A673 (cell line): Measurements from ENCODE around the gene DGKD. TPM values are rescaled to one million over a fixed set of nuclear protein-coding genes. Genes with fewer than 3 reads are reported as not detected.

Source experiments
- BruUV-seq: library from RNA; stranded (reverse); fragments of 400-500 nt; replicated peaks from 2 replicates; lab custom pipeline; 2021; lab: Mats Ljungman, UMichigan
- CTCF ChIA-PET: fragments of 300-600 bp; sonication (Branson Sonifier 250); formaldehyde crosslinking; loops from one replicate; lab custom pipeline; 2022; ENCODE audit warnings: antibody characterized with exemption; lab: Charles Lee
- POLR2A ChIA-PET: fragments of 300-600 bp; sonication (Branson Sonifier 250); formaldehyde crosslinking; loops from one replicate; lab custom pipeline; 2022; ENCODE audit warnings: antibody characterized with exemption; ENCODE audit not compliant: low non-redundant PET; lab: Charles Lee
- DNase-seq: peaks from one replicate; pipeline ENCODE4 v3.0.0-alpha.2; 2015; ENCODE audit warnings: low spot score
- H3K27ac ChIP-seq: fragments of 200-600 bp; sonication (generic); 2 replicates; pipeline ENCODE4 v1.5.1; 2016; ENCODE audit warnings: mixed run types, low read depth, mild to moderate bottlenecking, mixed read lengths, antibody characterized with exemption, low read length; ENCODE audit not compliant: poor library complexity, severe bottlenecking
- H3K27me3 ChIP-seq: fragments of 200-600 bp; sonication (generic); replicated peaks from 2 replicates; pipeline ENCODE4 v1.6.1; 2017; ENCODE audit warnings: mixed run types, low read depth, mild to moderate bottlenecking, mixed read lengths, antibody characterized with exemption, low read length; ENCODE audit not compliant: insufficient read depth, poor library complexity
- H3K36me3 ChIP-seq: fragments of 200-600 bp; sonication (generic); 2 replicates; pipeline ENCODE4 v1.6.1; 2016; ENCODE audit warnings: mixed run types, mild to moderate bottlenecking, mixed read lengths, antibody characterized with exemption, low read length; ENCODE audit not compliant: insufficient read depth, poor library complexity, severe bottlenecking
- H3K4me1 ChIP-seq: fragments of 200-600 bp; sonication (generic); 2 replicates; pipeline ENCODE4 v1.6.1; 2017; ENCODE audit warnings: mixed run types, mild to moderate bottlenecking, mixed read lengths, antibody characterized with exemption, low read length; ENCODE audit not compliant: insufficient read depth, poor library complexity, severe bottlenecking
- H3K4me3 ChIP-seq: fragments of 200-600 bp; sonication (generic); 2 replicates; pipeline ENCODE4 v1.5.1; 2016; ENCODE audit warnings: low read depth, mixed run types, mild to moderate bottlenecking, mixed read lengths, low read length; ENCODE audit not compliant: poor library complexity, severe bottlenecking
- H3K9me3 ChIP-seq: fragments of 200-600 bp; sonication (generic); 2 replicates; pipeline ENCODE4 v1.6.1; 2016; ENCODE audit warnings: mixed run types, low read depth, mild to moderate bottlenecking, mixed read lengths, antibody characterized with exemption, low read length; ENCODE audit not compliant: poor library complexity, severe bottlenecking
- CTCF ChIP-seq: fragments of 300-800, 200-600 bp; sonication (generic); conservative IDR thresholded peaks from 2 replicates; pipeline ENCODE4 v1.5.1; 2017; ENCODE audit warnings: low read depth, mild to moderate bottlenecking, antibody characterized with exemption, low read length, moderate library complexity, mixed read lengths
- EZH2 ChIP-seq: fragments of 200-600 bp; sonication (generic); IDR thresholded peaks from 2 replicates; pipeline ENCODE4 v1.6.1; 2017; ENCODE audit warnings: borderline replicate concordance, low read depth, mild to moderate bottlenecking, mixed read lengths, antibody characterized with exemption, low read length; ENCODE audit not compliant: poor library complexity, severe bottlenecking
- intact Hi-C: fragments of 100-400 bp; cut with micrococcal nuclease; formaldehyde crosslinking; loops from one replicate; pipeline ENCODE4 v1.10.0; 2022; ENCODE audit not compliant: unreplicated experiment
- total RNA-seq: library from RNA; stranded (reverse); gene quantifications from 2 replicates; pipeline ENCODE4 v1.2.3, GENCODE V29; 2021

Gene DGKD
- total RNA-seq, 1 experiment from 2014 or later: 128 TPM

- DNase-seq: no peak
- H3K9me3 ChIP-seq: peaks cover 6% of the 10 kb centered on the region
- BruUV-seq: no TSS peak
- no peak overlapping the region for H3K4me3 ChIP-seq
- ChIA-PET POLR2A (no interaction called here), CTCF (no interaction called here)
- H3K27me3 ChIP-seq: no peaks in the 10 kb centered on the region
- TF ChIP-seq CTCF (no peak), EZH2 (no peak)
- no peaks in the 10 kb centered on the region for H3K36me3 ChIP-seq
- H3K4me1 ChIP-seq: no peaks in the 10 kb centered on the region
- intact Hi-C loops: no loop called here
- H3K27ac ChIP-seq: no peak overlapping the region
These were observed 149.2 kb downstream of the DGKD start for GRCh38 chr2:233503481-233503880.

DNA sequence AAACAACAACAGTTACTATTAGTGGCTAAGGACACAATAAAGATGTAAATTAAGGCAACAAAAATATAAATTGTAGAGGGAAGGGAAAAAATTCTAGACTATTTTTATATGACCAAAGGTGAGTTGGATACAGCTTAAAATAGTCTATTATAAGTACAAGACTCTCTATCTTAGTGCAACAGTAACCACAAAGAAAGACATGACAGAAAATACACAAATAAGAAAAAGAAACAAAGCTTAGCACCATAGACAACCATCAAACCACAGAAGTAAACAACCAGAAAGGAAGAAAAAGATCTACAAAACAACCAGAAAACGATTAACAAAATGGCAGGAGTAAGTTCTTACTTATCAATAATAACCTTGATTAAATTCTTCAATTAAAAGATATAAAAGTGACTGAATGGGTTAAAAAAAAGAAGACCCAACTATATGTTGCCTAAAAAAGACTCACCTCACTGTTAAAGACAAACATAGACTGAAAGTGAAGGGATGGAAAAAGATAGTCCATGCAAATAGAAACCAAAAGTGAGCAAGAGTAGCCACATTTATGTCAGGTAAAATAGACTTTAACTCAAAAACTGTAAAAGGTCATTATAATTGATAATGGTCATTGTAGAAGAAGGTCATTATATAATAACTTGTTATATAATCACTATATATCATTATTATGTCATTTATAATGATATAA, 149.8 kb downstream of the DGKD start:
- intact Hi-C loops: no loop called here
- Histone ChIP-seq H3K36me3 (no peaks in the 10 kb centered on the region), H3K27ac (no peak overlapping the region), H3K4me3 (no peak overlapping the region), H3K27me3 (no peaks in the 10 kb centered on the region), H3K9me3 (peaks cover 6% of the 10 kb centered on the region), H3K4me1 (no peaks in the 10 kb centered on the region)
- ChIA-PET CTCF (no interaction called here), POLR2A (no interaction called here)
- BruUV-seq: no TSS peak
- DNase-seq: no peak
- TF ChIP-seq CTCF: no peak
- no peak for TF ChIP-seq EZH2

DNA sequence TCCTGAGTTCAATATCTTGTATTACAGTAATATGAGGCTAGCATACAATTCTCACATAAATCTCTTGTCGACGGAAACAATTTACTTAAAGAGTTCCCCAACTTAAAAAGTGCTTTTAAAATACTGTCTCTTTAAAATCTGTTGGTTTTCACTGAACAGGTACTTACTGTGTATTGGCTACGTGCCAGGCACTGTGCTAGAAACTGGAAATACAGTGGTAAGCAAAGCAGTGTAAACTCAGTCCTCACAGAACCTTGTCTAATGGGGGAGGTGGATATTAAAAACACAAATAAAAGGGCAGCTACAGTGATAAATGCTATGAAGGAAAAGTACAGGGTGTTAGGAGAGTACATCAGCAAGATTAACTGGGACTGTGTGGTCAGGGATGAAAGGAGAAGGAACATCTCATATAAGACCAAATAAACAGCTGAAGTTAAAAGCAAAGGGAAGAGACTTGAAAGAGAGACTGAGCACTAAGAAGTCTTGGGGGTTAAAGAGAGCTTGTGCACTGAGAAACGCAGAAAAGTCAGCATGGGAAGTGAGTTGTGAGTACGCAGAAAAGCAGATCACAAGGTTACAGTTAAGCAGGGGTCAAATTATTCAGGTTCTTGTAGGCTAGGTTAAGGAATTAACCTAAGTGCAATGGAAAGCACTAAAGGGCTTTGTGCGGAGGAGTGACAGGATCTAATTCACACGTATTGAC, 159.8 kb downstream of the DGKD start:
- TF ChIP-seq CTCF (no peak), EZH2 (no peak)
- no peaks in the 10 kb centered on the region for H3K36me3 ChIP-seq
- ChIA-PET CTCF (no interaction called here), POLR2A (no interaction called here)
- no TSS peak for BruUV-seq
- intact Hi-C loops: no loop called here
- no peak overlapping the region for H3K27ac ChIP-seq
- H3K27me3 ChIP-seq: no peaks in the 10 kb centered on the region
- no peak overlapping the region for H3K4me3 ChIP-seq
- H3K4me1 ChIP-seq: no peaks in the 10 kb centered on the region
- DNase-seq: no peak
- no peaks in the 10 kb centered on the region for H3K9me3 ChIP-seq
